ENCODE results near the gene PDLIM1.

PDLIM1 gene

GRCh38 chr10:95314192-95314918 lies 23.6 kb upstream of the PDLIM1 start:
- no peak for DNase-seq

- no peak for DNase-seq
Measured at GRCh38 chr10:95312986-95313495, 22.2 kb upstream of the PDLIM1 start.

GRCh38 chr10:95312257-95312656 lies 21.5 kb upstream of the PDLIM1 start:
- DNase-seq, result no peak

- no peak for DNase-seq
Measured at GRCh38 chr10:95309958-95310357, 19.2 kb upstream of the PDLIM1 start.

- DNase-seq, result no peak
Measured at GRCh38 chr10:95308389-95309302, 17.8 kb upstream of the PDLIM1 start.

- DNase-seq, result no peak
Measured at GRCh38 chr10:95306851-95307250, 16.0 kb upstream of the PDLIM1 start.

- DNase-seq, result no peak
Measured at GRCh38 chr10:95306318-95306650, 15.5 kb upstream of the PDLIM1 start.

- no peak for DNase-seq
Measured at GRCh38 chr10:95305606-95306317, 15.0 kb upstream of the PDLIM1 start.

GRCh38 chr10:95304976-95305375 lies 14.2 kb upstream of the PDLIM1 start:
- no peak for DNase-seq

GRCh38 chr10:95304463-95304862 lies 13.7 kb upstream of the PDLIM1 start:
- DNase-seq, result no peak

GRCh38 chr10:95303950-95304349 lies 13.1 kb upstream of the PDLIM1 start:
- DNase-seq, result no peak

- no peak for DNase-seq
Measured at GRCh38 chr10:95303535-95303934, 12.7 kb upstream of the PDLIM1 start.

GRCh38 chr10:95300022-95300539 lies 9.3 kb upstream of the PDLIM1 start:
- DNase-seq, result no peak

- no peak for DNase-seq
Measured at GRCh38 chr10:95297402-95297801, 6.6 kb upstream of the PDLIM1 start.

- no peak for DNase-seq
Measured at GRCh38 chr10:95296764-95297163, 6.0 kb upstream of the PDLIM1 start.

GRCh38 chr10:95295031-95295755 lies 4.4 kb upstream of the PDLIM1 start:
- no peak for DNase-seq

- no peak for DNase-seq
Measured at GRCh38 chr10:95293631-95294030, 2.8 kb upstream of the PDLIM1 start.

GRCh38 chr10:95291365-95292039 lies 699 bp upstream of the PDLIM1 start:
- no peak for DNase-seq

- DNase-seq, result no peak
Measured at GRCh38 chr10:95289921-95290421, 832 bp downstream of the PDLIM1 start.

GRCh38 chr10:95289003-95289920 lies 1.5 kb downstream of the PDLIM1 start:
- DNase-seq, result no peak

GRCh38 chr10:95288303-95288702 lies 2.5 kb downstream of the PDLIM1 start:
- DNase-seq, result no peak
